Urothelium cell line (cell line): ENCODE measurements around the gene MAVS.
A peak's percentile ranks its signal among the peaks of the same experiment; 100 is the strongest.
"Not testable (repeated sequence)": the region's sequence is repeated elsewhere in the genome, so short reads cannot be mapped to it uniquely, and the experiment has no call there.

Experiments
- DNase-seq: peaks from one replicate; pipeline ENCODE4 v3.0.0; 2011; ENCODE audit warnings: low spot score, mixed read lengths
- FAIRE-seq: peaks from 2 replicates; lab custom pipeline; 2011; peaks lifted over from hg19 to GRCh38; lab: Jason Lieb, UNC

MAVS gene

DNA sequence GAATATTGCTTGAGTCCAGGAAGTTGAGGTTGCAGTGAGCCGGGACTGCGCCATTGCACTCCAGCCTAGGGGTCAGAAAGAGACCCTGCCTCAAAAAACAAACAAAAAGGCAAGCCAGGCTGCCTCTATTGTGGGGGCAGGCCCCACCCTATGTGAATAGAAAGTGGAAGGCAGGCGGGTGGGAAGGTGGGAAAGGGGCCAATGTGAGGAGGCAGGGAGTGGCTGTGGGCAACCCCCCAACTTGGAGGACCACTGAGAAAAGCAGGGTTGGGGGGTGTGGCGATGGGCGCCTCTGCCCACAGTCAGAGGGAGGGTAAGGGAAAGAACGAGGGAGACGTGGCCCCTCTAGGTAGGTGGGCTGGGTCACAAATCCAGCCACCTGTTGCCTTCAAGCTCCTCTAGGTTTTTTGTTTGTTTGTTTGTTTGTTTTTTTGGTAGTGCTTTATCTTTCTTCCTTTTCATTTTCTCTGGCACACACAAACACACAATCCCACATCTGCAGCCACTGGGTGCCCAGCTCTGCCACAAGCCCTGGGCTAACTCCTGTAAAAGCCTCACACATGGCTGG, 31.6 kb upstream of the MAVS start:
- DNase-seq (no peak), FAIRE-seq (no peak)

DNA sequence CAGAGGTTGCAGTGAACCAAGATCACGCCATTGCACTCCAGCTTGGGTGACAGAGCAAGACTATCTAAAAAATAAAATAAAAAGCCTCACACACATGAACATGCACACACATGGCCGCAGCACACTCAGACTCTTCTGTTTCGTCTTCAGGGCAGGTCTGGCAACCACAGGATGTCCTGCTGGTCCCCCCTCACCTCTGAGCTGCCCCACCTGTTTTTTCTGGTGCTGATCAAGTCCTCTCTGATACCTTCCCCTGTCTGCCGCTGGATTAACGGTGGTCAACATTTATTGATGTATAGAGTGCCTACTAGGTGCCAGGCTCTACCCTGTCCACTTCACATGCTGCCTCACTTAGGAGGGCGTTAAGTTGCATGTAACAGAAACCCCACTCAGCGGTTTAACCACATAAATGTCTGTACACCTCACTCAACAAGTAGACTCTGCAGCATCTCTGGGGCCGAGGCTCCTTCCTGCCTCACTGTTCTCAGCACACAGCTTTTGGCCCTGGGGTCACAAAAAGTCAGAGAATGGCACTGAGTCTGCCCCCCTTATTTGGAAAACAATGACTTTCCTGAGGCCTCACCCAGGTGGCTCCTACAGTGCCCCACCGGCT, 30.8 kb upstream of the MAVS start:
- no peak for FAIRE-seq
- no peak for DNase-seq

DNA sequence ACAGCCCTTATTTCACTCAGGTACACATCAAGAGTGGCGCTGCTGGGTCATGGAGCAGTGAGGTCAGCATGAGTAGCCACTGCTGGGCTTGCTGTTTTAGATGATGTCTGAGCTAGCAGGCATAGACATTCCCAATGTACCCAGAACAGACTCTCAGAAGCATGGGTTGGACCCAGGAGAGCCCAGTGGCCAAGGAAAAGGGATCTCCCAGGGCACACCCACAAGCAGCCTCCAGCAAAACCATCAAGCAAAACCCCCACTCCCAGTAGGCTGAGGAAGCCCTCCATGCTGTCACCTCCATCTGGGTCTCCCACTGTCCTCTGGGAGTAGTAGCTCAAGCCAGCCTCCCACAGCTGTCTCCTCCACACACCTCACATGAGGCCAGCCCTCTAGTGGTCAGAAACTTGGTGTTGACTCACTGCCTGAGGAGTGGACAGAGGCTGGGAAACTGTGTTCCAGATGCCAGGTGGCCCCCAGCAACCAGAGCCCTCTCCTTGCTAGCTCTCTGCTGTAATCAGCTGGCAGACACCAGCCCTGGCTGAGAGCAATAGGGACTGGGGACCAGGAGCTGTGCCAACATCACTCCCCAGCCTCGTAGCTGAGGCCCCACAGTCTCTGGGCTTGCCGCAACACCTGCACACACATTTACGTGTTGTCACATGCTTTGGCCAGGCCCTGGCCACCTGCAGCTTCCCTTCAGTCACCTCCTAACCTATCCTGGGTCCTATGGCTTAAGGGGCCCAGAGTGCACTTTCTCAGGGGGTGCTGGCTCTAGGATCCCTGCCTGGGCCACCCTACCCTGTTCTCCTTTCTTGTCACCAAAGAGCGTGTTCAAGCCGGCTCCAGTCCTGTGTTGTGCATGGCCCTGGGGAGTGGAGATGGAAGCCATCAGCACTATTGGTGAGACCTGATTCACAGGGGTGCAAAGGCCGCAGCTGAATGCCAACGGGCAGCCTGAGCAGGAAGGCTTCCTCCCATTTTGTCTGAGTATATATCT, 28.2 kb upstream of the MAVS start:
- FAIRE-seq (no peak), DNase-seq (peak; percentile 62)

DNA sequence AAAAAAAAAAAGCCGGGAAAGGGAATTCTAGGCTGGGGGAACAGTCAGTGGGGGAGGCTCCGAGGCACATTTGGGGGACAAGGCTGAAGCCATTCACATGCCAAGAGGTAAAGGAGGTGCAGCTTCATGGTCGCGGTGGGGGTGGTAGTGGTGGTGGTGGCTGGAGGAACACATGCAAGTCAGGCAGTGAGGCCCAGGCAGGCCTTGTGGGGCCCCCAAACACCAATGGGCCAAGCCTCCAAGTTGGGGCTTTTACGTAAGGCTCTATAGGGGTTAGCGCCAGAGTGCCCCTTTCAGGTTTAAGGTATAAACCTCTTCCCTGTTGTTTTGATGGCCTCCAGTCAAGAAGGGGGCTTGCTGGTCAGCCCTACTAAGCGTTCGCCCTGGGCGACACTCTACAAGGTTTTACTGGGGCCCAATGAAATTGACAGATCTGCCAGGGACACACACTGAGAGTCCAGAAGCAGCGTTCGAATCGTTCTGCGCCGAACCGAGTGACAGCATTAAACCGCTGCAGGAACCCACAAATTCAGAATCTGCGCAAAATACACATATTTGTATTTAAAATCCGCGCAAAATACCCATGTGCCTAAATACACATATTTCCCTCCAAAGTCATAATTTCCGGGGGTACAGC, 27.1 kb upstream of the MAVS start:
- no peak for DNase-seq
- FAIRE-seq, result no peak

DNA sequence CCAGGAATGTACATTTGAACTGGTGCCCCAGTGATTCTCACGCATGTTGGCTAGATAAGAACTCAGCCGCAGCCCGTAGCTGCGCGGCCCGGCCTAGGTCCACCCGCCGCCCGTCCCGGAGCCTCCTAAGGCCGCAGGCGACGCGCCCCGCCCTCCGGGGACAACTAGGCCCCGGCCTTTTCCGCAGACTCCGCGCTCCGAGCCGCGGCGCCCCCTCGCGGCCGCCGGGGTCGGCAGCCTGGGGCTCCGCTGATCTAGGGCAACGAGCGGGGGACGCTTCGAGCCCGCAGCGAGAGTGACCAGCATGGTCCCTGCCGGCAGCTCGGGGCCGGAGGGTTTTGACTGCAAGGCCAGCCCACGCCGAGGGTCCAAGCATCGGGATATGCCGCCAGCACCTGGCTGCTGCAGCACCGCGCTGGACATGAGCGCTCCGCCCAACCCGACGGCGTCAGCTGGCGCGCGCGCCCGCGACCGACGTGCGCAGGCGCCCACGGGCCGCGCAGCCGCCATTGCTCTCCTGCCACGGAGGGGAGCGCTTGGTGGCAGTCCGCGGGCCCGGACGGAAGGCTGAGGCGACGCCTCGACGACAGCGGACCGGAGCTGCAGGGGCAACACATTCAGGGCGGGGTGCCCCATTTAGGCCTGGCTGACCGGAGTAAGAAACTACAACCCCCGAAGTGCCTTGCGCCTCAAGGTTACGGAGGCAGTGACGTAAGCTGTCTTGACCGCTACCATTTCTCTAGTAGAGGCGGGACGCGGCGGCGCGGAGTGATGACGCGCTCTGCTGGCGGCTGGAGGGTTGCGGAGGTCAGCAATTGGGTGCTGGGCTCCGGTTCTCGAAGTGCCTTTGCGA, 26.4 kb upstream of the MAVS start, which contains the start of gene AP5S1:
AP5S1 (plus strand) TSS at position 500 of the 853 bp plus-strand sequence. CDS start 1,571 bp downstream, outside the sequence.
- FAIRE-seq, result peak; percentile 59
- DNase-seq, result peak; percentile 92

DNA sequence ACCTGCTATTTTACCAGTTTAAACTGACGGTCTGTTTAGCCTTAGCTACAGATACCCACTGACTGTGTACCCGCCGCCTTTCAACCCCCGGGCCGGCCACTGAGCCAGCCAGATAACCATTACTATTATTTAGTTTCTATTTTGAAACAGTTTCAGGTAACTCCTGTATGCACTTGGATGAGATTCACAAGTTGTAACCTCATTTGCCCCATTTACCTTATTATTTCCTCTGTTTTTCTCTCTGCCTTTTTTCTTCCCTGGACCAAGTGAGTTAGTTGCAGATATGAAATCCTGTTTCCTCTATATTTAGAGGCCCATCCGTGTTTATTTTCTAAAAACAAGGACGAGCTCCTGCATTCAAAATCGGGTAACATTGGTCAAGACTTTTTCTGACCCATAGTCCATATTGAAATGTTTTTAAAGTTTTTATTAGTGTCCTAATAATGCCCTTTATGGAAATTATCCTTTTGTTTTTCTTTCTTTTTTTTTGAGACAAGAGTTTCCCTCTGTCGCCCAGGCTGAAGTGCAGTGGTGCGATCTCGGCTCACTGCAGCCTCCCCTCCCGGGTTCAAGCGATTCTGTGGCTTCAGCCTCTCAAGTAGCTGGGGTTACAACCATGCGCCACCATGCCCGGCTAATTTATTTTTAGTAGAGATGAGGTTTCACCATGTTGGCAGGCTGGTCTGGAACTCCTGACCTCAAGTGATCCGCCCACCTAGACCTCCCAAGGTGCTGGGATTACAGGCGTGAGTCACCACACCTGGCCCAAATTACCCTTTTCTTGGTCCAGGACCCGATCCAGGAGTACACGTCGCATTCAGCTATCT, 25.5 kb upstream of the MAVS start:
- no peak for FAIRE-seq
- DNase-seq, result no peak

DNA sequence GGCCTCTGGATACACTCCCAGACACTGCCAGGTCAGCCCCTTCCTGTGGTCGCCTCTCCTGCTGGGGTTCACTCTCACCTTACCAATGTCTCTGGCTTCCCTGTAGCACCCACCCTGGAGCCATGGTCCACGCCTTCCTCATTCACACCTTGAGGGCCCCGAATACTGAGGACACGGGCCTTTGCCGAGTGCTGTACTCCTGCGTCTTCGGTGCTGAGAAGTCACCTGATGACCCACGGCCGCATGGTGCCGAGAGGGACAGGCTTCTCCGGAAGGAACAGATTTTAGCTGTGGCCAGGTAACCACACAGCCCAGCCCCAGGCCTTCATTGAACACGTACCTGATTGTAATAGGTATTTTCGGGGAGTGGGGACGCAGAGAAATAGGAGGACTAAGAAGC, 24.6 kb upstream of the MAVS start:
- no peak for FAIRE-seq
- no peak for DNase-seq

DNA sequence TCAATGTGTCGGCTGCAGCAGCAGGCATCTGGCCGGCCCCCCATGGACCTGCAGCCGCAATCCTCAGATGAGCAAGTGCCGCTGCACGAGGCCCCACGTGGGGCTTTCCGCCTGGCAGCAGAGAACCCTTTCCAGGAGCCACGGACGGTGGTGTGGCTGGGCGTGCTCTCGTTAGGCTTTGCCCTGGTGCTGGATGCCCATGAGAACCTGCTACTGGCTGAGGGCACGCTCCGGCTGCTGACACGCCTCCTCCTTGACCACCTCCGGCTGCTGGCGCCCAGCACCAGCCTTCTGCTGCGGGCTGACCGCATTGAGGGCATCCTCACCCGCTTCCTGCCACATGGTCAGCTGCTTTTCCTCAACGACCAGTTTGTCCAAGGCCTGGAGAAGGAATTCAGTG, 22.8 kb upstream of the MAVS start:
- FAIRE-seq (no peak), DNase-seq (no peak)

DNA sequence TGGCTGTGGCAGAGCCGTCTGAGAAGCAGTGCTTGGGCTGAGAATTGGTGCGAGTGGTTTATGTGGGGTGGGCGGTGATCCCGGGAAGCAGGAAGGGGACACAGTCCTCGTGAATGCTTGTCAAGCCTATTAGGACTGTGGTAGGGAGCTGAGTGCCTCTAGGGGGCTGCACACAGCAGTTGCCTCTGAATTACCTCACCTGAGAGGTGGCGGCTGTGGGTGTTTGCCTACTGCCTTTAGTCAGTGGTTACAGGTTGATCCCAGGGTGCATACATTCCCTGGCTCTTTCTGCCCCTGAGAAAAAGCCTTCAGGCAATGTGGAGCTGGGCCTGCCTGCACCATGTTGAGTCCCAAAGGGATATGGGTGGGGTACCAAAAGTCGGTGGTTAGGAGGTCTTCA, 21.1 kb upstream of the MAVS start:
- FAIRE-seq (no peak), DNase-seq (no peak)

DNA sequence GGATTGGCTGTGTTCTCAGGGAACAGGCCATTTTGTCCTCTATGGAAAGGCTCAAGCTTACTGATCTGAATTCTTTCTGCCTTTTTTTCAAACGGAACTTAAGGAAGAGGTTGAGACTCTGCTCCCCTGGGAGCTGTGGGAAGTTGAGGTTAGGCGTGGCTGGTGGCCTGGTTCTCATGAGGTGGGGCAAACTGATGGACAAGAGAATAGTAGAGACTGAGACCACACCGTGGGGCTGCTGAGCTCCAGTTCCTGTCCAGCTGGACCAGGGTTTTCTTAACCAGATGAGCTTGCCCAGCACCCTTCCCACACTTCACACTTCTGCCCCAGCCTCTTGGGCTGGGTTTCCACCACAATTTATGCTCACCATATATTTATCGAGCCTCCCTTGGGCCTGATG, 20.2 kb upstream of the MAVS start:
- no peak for DNase-seq
- no peak for FAIRE-seq

DNA sequence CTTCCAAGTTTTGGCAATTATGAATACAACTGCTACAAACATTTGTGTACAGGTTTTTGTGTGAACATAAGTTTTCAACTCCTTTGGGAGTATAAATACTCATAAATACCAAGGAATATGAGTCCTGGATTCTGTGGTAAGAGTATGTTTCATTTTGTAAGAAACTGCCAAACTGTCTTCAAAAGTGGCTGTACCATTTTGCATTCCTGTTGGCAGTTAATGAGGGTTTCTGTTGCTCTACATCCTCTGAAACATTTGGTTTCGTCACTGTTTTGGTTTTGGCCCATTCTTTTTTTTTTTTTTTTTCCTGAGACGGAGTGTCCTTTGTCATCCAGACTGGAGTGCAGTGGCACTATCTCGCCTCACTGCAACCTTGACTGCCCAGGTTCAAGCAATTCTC, 17.8 kb upstream of the MAVS start:
- FAIRE-seq (no peak), DNase-seq (no peak)

DNA sequence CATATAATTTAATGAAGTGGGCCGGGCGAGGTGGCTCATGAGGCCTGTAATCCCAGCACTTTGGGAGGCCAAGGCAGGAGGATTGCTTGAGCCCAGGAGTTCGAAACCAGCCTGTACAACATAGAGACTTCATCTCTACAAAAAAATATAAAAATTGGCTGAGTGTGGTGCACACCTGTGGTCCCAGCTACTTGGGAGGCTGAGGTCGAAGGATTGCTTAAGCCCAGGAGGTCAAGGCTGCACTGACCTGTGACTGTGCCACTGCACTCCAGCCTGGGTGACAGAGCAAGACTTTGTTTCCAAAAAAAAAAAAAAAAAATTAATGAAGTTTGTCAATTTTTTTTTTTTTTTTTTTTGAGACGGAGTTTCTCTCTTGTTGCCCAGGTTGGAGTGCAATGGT, 16.7 kb upstream of the MAVS start:
- DNase-seq, FAIRE-seq: not testable (repeated sequence)

DNA sequence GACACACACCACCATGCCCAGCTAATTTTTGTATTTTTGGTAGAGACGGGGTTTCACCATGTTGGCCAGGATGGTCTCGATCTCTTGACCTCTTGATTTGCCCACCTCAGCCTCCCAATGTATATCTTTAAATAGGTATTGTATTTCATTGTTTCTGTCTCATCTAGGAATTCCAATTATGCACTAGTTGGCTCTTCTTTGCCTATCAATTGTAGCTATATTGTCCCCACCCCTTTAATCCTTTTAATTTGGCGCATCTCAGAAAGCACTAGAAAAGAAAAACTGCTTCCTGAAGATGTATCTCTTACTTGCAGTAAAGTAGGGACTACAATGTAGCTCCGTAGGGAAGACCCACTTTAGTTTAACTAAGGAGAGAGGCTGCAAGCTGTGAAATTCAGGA, 10.5 kb upstream of the MAVS start:
- DNase-seq, result no peak
- FAIRE-seq, result no peak

DNA sequence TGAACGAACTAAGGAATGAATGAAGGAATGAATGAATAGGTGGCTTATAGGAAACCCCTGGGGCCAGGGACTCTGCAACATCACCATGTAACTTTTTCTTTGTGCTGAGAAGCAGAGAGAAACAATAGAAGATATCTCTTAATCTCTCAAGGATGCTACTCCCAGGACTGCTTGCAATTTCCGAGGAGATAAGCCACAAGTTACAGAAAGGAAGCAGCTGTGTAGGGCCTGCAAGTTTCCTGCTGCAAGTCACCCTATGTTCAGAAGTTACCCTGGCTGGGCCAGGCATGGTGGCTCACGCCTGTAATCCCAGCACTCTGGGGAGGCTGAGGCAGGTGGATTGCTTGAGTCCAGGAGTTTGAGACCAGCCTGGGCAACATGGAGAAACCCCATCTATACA, 7.3 kb upstream of the MAVS start:
- FAIRE-seq (no peak), DNase-seq (no peak)

DNA sequence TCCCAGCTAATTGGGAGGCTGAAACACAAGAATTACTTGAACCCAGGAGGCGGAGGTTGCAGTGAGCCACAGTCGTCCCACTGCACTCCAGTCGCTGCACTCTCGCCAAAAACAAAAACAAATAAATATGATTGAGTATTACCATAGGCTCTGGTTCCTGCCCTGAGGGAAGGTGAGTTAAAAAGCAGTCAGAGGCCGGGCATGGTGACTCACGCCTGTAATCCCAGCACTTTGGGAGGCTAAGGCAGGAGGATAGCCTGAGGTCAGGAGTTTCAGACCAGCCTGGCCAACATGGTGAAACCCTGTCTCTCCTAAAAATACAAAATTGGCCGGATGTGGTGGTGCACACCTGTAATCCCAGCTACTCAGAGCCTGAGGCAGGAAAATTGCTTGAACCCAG, 6.4 kb upstream of the MAVS start:
- not testable (repeated sequence) for DNase-seq, FAIRE-seq

DNA sequence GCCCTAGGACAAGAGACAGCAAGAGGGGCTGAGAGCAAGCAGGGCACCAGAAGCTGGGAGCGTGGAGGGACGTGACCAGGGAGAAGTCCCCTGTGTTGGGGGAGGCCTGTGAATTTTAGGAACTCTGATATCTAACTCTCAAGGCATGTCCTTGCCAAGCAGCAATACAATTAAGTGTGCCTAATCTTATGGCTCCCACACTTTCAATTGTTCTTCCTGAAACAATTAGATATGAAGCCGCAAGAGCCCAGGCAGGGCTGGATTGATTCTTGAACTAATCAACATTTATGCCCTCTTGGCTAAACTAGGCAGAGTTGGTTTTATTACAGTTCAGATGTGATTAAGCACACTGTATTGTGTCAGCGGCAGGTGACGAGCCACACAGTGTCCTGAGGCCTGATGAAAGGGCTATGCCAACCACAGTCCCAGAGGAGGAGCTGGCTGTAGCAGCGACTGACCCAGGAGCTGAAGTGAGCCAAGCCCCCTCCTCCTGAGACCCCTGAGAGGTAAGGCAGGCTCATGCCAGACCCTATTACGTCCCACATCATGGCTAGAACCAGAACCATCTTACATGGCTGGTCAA, 4.2 kb upstream of the MAVS start:
- DNase-seq (no peak), FAIRE-seq (no peak)

DNA sequence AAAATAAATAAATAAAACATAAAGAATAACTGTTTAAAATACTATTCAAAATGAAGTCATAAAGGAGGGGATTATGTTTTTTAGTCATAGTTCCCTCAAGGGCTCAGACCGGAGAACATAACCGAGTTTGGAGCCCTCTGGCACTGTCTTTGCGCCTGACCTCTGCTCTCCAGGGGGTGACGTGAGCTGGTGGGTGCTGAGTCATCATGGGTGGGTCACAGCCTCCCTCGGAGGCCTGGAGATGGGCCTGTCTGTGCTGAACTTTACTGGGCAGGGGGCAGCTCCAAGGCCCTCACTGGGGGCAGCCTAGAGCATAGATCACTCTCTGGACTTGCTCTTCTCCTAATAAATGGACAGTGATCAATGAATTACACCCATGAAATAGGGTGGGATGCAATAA, 3.1 kb upstream of the MAVS start:
- FAIRE-seq (no peak), DNase-seq (peak; percentile 49)

DNA sequence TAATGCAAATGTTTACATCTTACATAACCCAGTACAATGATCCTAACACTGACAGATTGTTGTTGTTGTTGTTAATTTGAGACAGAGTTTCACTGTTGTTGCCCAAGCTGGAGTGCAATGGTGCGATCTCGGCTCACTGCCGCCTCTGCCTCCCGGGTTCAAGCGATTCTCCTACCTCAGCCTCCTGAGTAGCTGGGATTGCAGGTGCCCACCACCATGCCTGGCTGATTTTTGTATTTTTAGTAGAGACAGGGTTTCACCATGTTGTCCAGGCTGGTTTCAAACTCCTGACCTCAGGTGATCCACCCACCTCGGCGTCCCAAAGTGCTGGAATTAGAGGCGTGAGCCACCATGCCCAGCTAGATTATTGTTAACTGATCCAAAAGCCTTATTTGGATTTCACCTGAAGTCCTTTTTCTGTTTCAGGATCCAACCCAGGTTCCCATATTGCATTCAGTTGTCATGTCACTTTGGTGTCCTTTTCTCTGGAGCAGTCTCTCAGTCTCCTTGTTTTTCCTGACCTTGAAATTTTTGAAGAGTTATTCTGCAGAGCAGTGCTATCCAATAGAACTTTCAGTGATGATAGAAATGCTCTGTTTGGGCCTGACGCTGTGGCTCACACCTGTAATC, 2.5 kb upstream of the MAVS start:
- not testable (repeated sequence) for DNase-seq, FAIRE-seq

DNA sequence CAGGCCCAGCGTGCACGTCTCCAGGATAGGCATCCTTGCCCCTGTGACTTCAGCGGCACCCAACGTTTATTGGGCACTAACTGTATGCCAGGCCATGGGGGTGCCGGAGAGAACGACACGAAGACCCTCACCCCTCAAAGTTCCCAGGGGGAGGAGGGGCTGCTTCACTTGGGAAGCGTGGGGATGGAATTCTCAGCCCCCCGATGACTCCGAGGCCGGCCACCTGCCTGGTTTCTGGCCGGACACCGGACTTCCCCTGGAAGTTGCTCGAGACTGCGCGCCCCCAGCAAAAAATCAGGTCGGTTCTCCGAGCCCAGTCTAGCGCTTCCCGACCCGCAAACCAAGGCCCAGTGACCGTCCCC, 275 bp upstream of the MAVS start:
- DNase-seq (no peak), FAIRE-seq (no peak)
